ENCODE results near the gene SPATA31A6.
"Not testable (repeated sequence)": the region's sequence is repeated elsewhere in the genome, so short reads cannot be mapped to it uniquely, and the experiment has no call there.

SPATA31A6 gene

DNA sequence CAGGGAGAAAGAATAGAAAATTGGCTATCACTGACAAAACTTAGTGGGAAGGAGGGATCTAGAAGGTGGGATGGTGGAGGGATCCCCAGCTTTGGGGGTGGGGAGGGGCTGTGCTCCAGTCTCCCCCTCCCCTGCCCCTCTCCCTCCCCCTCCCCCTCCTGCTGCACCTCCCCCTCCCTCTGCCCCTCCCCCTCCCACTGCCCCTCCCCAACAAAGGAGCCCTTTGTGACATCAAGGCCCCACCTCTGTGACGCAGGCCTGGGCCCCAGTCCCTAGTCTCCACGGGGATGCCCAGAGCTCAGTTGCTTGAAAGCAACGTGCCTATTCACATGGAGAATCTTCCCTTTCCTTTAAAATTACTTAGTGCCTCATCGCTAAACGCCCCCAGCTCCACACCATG, at the start of gene SPATA31A6:
Gene SPATA31A6, plus strand, starts transcription at position 301 of the 400 bp plus-strand sequence. Its CDS starts 29 bp downstream, at position 330.
- H3K36me3 Mint-ChIP-seq, H3K4me3 Mint-ChIP-seq, H3K27ac Mint-ChIP-seq, ATAC-seq, H3K4me1 Mint-ChIP-seq, H3K27me3 Mint-ChIP-seq, H3K9me3 Mint-ChIP-seq: not testable (repeated sequence)

DNA sequence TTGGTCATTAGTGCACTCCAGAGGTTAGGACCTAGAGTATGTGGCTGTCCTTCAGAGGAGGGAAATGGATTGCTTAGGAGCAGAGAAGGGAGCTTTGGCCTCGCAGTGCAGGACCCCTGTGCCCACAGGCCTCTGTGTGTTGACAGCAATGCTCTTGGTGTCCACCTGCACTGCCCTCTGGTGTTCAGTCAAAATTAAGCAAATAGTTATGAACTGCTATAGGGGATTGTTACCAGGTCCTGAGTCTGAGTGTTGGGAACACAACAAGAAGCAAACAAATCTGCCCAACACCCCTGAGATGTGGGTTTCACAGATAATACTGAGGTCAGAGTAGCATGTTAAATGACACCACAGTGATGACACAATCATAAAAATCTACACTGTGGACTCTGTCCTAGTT, 23.2 kb upstream of the SPATA31A6 start:
- not testable (repeated sequence) for H3K36me3 Mint-ChIP-seq, H3K9me3 Mint-ChIP-seq, H3K4me3 Mint-ChIP-seq, H3K27ac Mint-ChIP-seq, ATAC-seq, H3K4me1 Mint-ChIP-seq, H3K27me3 Mint-ChIP-seq

DNA sequence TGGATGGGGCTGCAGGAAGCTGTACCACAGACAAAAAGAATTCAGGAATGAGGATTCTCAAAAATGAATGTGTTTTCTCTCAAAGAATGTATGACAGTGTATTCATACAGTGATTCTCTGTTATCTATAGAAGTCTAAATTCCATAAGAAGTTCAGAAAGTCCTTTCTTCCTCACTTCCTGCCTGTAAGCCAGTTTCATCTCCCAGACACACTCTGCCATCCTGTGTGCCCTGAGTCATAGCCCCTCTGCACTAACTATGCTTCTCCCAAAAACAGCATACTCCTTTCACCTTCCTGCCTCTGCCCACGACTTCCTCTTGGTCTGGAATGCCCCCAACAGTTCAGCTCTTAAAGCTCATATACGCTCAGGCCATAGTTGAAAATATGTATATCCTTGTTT, 36.4 kb downstream of the SPATA31A6 start:
- H3K27ac Mint-ChIP-seq, H3K4me1 Mint-ChIP-seq, H3K9me3 Mint-ChIP-seq, H3K4me3 Mint-ChIP-seq, H3K36me3 Mint-ChIP-seq, ATAC-seq, H3K27me3 Mint-ChIP-seq: not testable (repeated sequence)

DNA sequence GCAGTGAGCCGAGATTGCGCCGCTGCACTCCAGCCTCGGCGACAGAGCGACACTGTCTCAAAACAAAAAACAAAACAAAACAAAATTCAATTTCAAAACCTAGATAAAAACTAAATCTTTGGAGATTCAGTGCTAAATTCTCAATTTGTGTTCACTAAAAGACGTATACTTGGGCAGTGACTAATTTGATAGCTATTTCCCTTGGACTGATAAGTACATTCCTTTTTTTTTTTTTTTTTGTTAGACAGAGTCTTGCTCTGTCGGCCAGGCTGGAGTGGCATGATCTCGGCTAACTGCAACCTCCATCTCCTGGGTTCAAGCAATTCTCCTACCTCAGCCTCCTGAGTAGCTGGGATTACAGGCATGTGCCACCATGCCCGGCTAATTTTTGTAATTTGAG, 39.8 kb downstream of the SPATA31A6 start:
- not testable (repeated sequence) for H3K9me3 Mint-ChIP-seq, H3K4me3 Mint-ChIP-seq, H3K36me3 Mint-ChIP-seq, H3K4me1 Mint-ChIP-seq, H3K27ac Mint-ChIP-seq, ATAC-seq, H3K27me3 Mint-ChIP-seq

DNA sequence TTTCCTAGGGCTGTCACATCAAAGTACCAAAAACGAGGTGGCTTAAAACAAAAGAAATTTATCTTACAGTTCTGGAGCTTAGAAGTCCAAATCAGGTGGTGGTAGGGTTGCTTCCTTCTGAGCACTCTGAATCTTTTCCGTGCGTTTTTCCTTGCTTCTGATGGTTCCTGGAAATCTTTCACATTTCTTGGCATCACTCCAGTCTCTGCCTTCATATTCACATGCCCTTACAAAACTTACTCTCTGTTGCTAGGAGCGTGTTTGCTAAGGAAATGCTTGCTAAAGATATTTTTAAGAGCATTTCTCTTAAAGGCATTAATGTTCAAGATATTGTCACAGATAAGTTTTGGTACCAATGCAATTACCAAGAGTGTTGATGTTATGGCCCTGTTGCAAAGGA, 49.6 kb downstream of the SPATA31A6 start:
- H3K9me3 Mint-ChIP-seq, H3K4me1 Mint-ChIP-seq, ATAC-seq: not testable (repeated sequence)

DNA sequence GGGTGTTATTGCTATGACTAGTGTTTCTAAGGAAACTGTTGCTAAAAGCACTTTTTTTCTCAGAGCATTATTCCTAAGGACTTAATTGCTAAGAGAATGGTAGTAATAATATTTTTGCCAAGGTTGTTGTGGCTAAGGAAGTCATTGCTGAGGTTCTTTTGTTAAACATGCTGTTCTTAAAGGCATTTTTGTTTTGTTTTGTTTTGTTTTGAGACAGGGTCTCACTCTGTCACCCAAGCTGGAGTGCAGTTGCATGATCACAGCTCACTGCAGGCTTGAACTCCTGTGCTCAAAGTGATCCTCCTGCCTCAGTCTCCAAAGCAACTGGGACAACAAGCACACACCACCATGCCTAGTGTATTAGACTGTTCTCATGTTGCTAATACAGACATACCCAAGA, 51.2 kb downstream of the SPATA31A6 start:
- not testable (repeated sequence) for ATAC-seq, H3K9me3 Mint-ChIP-seq, H3K36me3 Mint-ChIP-seq, H3K4me3 Mint-ChIP-seq, H3K27ac Mint-ChIP-seq, H3K27me3 Mint-ChIP-seq, H3K4me1 Mint-ChIP-seq

More for the DNA sequence above, 49.6 kb downstream of the SPATA31A6 start:
- H3K4me3 Mint-ChIP-seq, H3K27me3 Mint-ChIP-seq, H3K27ac Mint-ChIP-seq, H3K36me3 Mint-ChIP-seq: not testable (repeated sequence)

DNA sequence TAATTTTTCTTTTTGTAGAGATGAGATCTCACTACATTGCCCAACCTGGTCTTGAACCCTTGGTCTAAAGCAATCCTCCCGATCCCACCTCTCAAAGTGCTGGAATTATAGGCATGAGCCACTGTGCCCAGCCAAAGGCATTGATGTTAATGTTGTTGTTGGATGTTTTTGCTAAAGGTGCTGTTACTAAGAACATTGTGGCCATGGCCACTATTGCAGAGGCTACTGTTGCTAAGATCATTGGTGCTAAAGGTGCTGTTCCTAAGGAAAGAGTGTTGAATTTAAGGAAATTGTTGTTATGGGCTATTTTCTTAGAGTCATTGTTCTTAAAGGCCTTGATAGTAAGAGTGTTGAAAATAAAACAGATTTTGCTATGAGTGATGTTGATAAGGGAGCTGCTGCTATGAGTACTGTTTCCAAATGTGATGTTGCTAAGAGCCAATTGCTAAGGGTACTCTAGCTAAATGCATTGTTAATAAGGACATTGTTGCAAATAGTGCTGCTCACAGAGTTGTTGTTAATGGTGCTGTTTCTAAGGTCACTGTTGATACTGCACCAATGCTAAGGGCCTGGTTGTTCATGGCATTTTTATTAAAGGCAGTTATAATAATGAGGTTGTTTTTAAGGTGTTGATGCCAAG, 52.0 kb downstream of the SPATA31A6 start:
- not testable (repeated sequence) for H3K27me3 Mint-ChIP-seq, H3K27ac Mint-ChIP-seq, H3K36me3 Mint-ChIP-seq, H3K4me1 Mint-ChIP-seq, ATAC-seq, H3K9me3 Mint-ChIP-seq, H3K4me3 Mint-ChIP-seq

DNA sequence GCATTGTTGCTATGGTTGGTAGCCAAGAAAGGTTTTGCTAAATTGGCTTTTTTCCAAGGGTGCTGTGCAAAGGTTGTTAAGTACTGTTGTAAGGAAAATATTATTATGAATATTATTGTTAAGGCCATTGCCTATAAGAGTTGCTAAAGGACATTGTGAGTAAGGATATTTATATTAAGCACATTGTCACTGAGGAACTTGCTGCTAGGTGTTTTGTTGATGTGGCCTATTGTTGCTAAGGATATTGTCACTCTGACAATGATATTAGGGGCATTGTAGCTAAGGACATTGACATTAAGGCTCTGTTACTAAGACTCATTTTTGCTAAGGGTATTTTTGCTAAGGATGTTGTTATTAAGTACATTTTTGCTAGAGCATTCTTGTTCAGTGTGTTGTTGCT, 52.6 kb downstream of the SPATA31A6 start:
- not testable (repeated sequence) for H3K4me1 Mint-ChIP-seq, H3K27me3 Mint-ChIP-seq, H3K27ac Mint-ChIP-seq, H3K36me3 Mint-ChIP-seq, ATAC-seq, H3K4me3 Mint-ChIP-seq, H3K9me3 Mint-ChIP-seq

DNA sequence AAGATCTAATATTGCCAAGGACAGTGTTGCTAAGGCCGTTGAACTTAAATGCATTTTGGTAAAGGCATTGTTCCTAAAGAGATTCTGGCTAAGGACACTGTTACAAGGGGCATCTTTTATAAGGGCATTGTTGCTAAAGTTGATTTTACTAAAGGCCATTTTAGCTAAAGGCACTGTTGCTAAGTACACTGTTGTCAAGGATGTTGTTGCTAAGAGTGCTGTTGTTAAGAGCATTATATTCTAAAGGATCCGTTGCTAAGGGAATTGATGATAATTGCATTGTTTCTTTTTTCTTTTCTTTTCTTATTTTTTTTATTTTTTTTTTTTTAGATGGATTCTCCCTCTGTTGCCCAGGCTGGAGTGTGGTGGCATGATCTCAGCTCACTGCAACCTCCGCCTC, 53.9 kb downstream of the SPATA31A6 start:
- H3K36me3 Mint-ChIP-seq, H3K4me3 Mint-ChIP-seq, H3K27ac Mint-ChIP-seq, H3K27me3 Mint-ChIP-seq, ATAC-seq, H3K4me1 Mint-ChIP-seq, H3K9me3 Mint-ChIP-seq: not testable (repeated sequence)

DNA sequence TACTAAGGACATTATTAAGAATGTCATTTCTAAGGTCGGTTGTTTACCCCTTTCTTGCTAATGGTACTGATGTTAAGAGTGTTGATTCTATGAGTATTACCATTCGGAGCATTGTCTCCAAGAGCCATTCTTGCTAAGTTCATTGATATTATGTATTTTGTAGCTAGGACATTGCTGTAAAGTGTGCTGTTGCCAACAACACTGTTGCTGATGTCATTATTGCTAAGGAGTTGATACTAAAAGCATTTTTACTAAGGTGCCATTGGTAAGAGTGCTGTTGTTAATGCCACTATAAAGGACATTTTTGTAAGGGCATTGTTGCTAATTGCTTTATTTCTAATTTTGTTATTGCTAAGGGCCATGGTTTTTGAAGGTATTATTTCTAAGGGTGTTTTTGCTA, 55.4 kb downstream of the SPATA31A6 start:
- not testable (repeated sequence) for H3K27ac Mint-ChIP-seq, H3K4me3 Mint-ChIP-seq, H3K9me3 Mint-ChIP-seq, ATAC-seq, H3K36me3 Mint-ChIP-seq, H3K27me3 Mint-ChIP-seq, H3K4me1 Mint-ChIP-seq

Data from stimulated activated memory B cell treated with anti-CD40 and anti-IgM and Interleukin-4, amounts not matched to agents 10 μg/mL and 1 μg/mL and 100 μg/mL, for 72 hours (primary cell).